WI38 (cell line): ENCODE results near the gene PDF.
A peak's percentile ranks its signal among the peaks of the same experiment; 100 is the strongest.

Source experiments
- H3K4me3 ChIP-seq: 2 replicates; pipeline ENCODE4 v1.5.1; 2011; ENCODE audit warnings: low read depth, mild to moderate bottlenecking, control low read depth, low read length
- TF ChIP-seq, protein P1 (sequence below): IDR thresholded peaks from 2 replicates; pipeline ENCODE4 v1.5.1; 2012; ENCODE audit warnings: low read depth, mild to moderate bottlenecking, control low read depth, low read length

The PDF gene

DNA sequence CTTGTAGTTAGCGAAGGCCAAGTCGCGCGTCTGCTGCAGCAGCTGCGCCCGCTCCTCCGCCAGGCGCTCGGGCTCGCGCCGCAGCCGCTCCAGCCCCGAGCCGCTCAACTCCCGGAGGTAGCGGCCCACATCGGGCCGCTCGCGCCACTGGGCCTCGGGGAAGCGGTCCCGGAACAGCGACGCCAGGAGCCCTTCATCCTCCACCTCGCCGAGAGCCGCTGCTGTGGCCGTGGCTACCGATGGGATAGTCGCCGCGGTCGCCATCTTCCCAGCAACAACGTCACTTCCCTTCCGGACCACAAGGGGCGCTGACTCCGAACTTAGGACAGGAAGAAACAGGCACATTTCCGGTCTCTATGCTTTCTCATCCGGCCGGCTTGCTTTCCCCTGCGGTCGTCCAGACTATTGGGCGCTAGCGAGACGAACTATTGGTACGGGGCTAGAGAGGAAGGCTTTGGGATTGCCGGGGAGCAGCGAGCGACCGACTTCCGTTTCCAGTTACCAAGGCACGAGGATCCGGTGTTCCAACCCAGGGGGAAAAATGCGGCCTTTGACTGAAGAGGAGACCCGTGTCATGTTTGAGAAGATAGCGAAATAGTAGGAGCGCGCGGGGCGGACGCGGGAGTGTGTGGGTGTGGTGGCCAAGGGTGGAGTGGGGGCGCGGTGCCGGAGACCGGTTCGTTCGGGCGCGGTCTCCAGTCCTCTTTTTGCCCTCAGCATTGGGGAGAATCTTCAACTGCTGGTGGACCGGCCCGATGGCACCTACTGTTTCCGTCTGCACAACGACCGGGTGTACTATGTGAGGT is 9.1 kb upstream of the PDF start, which contains the start of the genes COG8 and NIP7:
COG8 (minus strand) TSS at position 276 of the 806 bp plus-strand sequence; CDS start at position 264, 12 bp downstream.
NIP7 (plus strand) TSS at position 484 of the 806 bp plus-strand sequence; CDS start at position 542, 58 bp downstream.
- peak within 1 kb of the TSS; percentile 99 for H3K4me3 ChIP-seq
- TF ChIP-seq, protein P1, sequence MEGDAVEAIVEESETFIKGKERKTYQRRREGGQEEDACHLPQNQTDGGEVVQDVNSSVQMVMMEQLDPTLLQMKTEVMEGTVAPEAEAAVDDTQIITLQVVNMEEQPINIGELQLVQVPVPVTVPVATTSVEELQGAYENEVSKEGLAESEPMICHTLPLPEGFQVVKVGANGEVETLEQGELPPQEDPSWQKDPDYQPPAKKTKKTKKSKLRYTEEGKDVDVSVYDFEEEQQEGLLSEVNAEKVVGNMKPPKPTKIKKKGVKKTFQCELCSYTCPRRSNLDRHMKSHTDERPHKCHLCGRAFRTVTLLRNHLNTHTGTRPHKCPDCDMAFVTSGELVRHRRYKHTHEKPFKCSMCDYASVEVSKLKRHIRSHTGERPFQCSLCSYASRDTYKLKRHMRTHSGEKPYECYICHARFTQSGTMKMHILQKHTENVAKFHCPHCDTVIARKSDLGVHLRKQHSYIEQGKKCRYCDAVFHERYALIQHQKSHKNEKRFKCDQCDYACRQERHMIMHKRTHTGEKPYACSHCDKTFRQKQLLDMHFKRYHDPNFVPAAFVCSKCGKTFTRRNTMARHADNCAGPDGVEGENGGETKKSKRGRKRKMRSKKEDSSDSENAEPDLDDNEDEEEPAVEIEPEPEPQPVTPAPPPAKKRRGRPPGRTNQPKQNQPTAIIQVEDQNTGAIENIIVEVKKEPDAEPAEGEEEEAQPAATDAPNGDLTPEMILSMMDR: peak; percentile 65

DNA sequence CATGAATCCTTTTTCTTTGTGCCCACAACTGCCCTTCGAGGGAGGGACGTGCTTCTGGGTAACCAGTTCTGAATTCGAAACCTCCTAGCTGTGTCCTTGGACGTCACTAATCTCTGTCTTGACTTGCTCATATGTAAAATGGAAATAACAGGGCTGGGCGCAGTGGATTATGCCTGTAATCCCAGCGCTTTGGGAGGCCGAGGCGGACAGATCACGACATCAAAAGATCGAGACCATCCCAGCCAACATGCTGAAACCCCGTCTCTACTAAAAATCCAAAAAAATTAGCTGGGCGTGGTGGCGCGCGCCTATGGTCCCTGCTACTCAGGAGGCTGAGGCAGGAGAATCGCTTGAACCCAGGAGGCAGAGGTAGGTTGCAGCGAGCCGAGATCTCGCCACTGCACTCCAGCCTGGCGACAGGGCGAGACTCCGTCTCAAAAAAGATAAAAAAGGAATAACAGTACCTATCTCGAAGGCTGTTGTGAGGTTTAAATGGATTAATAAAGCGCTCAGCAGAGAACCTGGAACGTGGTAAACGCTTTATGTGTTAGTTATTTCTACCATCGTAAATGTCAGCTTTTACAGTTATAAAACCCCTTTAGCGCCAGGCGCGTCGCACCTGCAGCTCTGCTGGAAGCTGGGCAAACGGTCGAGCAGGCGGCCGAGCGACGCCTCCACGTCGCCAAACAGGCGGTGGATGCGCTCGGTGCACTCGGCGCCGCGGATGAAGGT is 8.3 kb upstream of the PDF start:
- H3K4me3 ChIP-seq: peak overlapping the region; percentile 99
- TF ChIP-seq, protein P1: no peak

DNA sequence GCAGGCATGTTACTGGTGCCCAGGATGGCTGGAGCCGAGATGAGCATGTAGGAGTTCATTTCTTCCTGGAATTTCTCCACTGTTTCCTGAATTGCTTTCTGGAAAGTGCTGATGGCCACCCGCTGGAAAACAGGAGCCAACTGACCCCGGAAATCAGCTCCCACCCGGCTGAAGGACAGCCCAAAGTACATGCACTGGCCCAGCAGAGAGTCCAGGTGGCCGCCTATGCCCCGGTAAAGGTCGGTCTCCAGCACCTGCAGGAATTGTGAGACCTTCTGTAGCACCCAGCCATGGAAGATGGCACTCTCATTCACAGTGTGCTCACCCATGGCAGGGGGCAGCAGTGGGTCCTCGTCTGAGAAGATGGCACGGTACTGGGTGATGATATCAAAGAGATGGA is 4.3 kb upstream of the PDF start:
- no peak overlapping the region for H3K4me3 ChIP-seq
- TF ChIP-seq, protein P1: no peak

DNA sequence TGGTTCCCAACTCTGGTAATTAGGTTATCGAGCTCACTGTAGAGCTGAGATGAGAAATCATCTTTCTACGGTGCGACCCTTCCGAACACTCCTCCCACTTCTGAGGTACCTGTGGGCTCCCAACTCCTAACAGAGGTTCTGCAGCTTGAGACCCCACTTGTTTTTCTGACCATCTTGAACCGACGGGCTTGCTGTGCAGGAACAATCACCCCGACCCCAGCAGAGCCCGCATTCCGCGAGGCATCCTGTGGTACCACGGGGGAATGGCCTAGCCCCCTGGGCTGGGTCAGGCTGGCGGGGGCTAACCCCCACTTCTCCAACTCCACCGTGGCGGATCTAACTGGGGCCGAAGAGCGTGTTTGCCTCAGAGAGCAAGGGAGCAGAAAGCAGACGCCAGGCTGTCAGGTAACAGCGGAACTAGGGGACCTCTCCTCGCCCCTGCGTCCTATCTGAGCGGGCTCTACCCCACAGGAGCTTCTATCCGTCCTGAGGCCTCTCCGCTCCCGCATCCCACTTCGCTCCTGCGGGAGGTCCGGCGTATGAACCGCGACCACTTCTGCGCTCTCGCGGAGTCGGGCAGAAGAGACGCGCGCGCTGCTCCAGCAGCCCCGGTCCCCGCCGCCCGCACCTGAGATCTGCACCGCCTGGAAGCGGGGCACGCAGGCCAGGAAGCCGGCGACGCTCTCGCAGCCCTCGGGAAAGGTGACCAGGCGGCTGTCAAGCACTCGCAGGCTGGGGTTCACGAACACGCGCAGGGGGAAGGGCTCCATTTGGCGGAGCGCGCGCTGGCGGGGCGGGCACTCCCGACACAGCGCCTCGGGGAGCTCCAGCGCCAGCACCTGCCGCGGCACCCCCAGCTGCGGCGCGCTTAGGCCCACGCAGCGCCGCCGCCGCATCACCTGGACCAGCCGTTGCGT is 761 bp downstream of the PDF start:
- H3K4me3 ChIP-seq: peak overlapping the region; percentile 73
- TF ChIP-seq, protein P1: no peak

DNA sequence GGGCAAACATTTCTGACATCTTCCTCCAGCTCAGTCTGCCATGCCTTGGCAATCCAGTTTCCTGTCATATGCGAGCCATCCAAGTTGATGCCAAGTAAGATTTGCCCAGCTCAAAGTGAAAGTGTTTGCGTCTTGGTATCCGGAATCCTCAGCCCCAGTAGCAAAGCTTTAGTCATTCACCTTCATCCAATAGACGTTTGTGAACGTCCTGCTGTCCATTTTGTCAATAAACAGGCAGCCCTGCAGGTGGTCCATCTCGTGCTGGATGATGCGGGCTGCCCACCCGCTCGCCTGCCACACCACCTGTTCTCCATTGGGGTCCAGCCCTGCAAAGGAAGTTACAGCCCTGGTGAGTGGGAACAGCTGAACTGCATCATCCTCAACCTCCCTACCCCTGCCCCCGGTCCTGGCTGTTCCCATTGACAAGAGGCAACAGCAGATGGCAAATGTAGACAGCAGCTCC is 1.5 kb downstream of the PDF start:
- TF ChIP-seq, protein P1: no peak

DNA sequence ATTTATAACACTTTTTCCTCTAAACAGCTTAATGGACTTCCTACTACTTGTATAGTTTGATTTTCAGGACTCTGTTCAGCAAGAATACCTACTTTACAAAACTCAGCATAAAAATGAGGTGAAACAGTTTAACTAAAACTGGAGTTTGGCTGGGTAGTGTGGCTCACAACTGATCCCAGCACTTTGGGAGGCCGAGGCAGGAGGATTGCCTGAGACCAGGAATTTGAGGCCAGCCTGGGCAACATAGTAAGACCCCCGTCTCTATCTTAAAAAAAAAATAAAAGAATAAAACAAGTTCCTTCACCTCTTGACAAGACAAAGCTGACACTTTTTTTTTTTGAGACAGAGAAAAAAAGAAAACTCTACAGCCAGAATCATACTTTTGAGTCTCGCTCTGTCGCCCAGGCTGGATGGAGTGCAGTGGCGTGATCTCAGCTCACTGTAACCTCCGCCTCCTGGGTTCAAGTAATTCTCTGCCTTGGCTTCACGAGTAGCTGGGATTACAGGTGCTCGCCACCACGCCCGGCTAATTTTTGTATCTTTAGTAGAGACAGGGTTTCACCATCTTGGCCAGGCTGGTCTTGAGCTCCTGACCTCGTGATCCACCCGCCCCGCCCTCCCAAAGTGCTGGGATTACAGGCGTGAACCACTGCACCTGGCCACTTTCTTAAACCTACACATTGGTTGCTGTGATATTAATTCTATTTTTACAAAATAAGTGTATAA is 2.6 kb downstream of the PDF start:
- H3K4me3 ChIP-seq: no peak overlapping the region
- TF ChIP-seq, protein P1: no peak

More for the DNA sequence above, 1.5 kb downstream of the PDF start:
- peak overlapping the region; percentile 73 for H3K4me3 ChIP-seq
